ENCODE data around the gene ZNF283. TPM values are rescaled to one million over a fixed set of nuclear protein-coding genes. Genes with fewer than 3 reads are reported as not detected.
A peak's percentile ranks its signal among the peaks of the same experiment; 100 is the strongest.
"Not testable (repeated sequence)": the region's sequence is repeated elsewhere in the genome, so short reads cannot be mapped to it uniquely, and the experiment has no call there.

Gene ZNF283
- total RNA-seq, 2 donors from 2014 or later = 3.6 to 6.6 TPM

GRCh38 chr19:43812688-43813087 is 14.4 kb upstream of the ZNF283 start:
- TF ChIP-seq CTCF (IDR thresholded peaks at IDR 0.05) (no peak), POLR2A (IDR thresholded peaks at IDR 0.05) (no peak)
- Histone ChIP-seq H3K27ac (no peak overlapping the region), H3K4me3 (no peak overlapping the region), H3K36me3 (replicated peaks in 1 of 2; ENCODE audit: insufficient read depth in 1 of 2, low read depth in 2 of 2) (no peaks in the 10 kb centered on the region), H3K4me1 (no peaks in the 10 kb centered on the region), H3K9me3 (no peaks in the 10 kb centered on the region), H3K27me3 (no peaks in the 10 kb centered on the region)
- WGBS, 2 donors = 52 to 68% methylated on average over 6 of the region's 6 CpGs
- intact Hi-C loops (cut with DNase I) = no loop called here
- ATAC-seq (no peak), DNase-seq (no peak)

- ATAC-seq (no peak), DNase-seq (no peak)
- peaks cover 0 to under 1% (median 0%) of the 10 kb centered on the region in 3 donors for H3K9me3 ChIP-seq
- no peaks in the 10 kb centered on the region for H3K36me3 ChIP-seq (replicated peaks in 1 of 2; ENCODE audit: insufficient read depth in 1 of 2, low read depth in 2 of 2)
- no peak overlapping the region for H3K27ac ChIP-seq
- H3K4me1 ChIP-seq = no peaks in the 10 kb centered on the region
- no peak overlapping the region for H3K4me3 ChIP-seq
- H3K27me3 ChIP-seq = no peaks in the 10 kb centered on the region
- TF ChIP-seq POLR2A (IDR thresholded peaks at IDR 0.05) (no peak), CTCF (IDR thresholded peaks at IDR 0.05) (no peak)
- 39 to 52% methylated on average over 5 of the region's 5 CpGs for WGBS, 2 donors
- intact Hi-C loops (cut with DNase I) = no loop called here
Measured at GRCh38 chr19:43814663-43815352, 12.3 kb upstream of the ZNF283 start.

GRCh38 chr19:43817454-43817853 is 9.7 kb upstream of the ZNF283 start:
- peaks cover 0 to 11% (median 0%) of the 10 kb centered on the region in 3 donors for H3K9me3 ChIP-seq
- intact Hi-C loops (cut with DNase I); H3K4me1 ChIP-seq; H3K27ac ChIP-seq; H3K4me3 ChIP-seq; ATAC-seq; H3K27me3 ChIP-seq; H3K36me3 ChIP-seq (replicated peaks in 1 of 2; ENCODE audit: insufficient read depth in 1 of 2, low read depth in 2 of 2); DNase-seq: not testable (repeated sequence)
- 76 to 100% methylated on average over 1 of the region's 1 CpG for WGBS, 2 donors

GRCh38 chr19:43818500-43818899 is 8.6 kb upstream of the ZNF283 start:
- DNase-seq = no peak
- intact Hi-C loops (cut with DNase I) = no loop called here
- ATAC-seq = no peak
- WGBS, 2 donors = 65 to 85% methylated on average over 5 of the region's 5 CpGs
- TF ChIP-seq POLR2A (IDR thresholded peaks at IDR 0.05) (no peak), CTCF (IDR thresholded peaks at IDR 0.05) (no peak)
- peaks cover 5% of the 10 kb centered on the region for H3K4me1 ChIP-seq
- H3K36me3 ChIP-seq (replicated peaks in 1 of 2; ENCODE audit: insufficient read depth in 1 of 2, low read depth in 2 of 2) = no peaks in the 10 kb centered on the region
- H3K27me3 ChIP-seq = no peaks in the 10 kb centered on the region
- H3K27ac ChIP-seq = no peak overlapping the region
- H3K9me3 ChIP-seq = peaks cover 0 to 11% (median 0%) of the 10 kb centered on the region in 3 donors
- no peak overlapping the region for H3K4me3 ChIP-seq

- DNase-seq (peak; percentile 15 to 25 (median 22)), ATAC-seq (no peak)
- peaks cover 0 to 11% (median 0%) of the 10 kb centered on the region in 3 donors for H3K9me3 ChIP-seq
- 8 to 9% methylated on average over 37 to 47 of the region's 48 CpGs for WGBS, 2 donors
- no peak overlapping the region for H3K4me3 ChIP-seq
- intact Hi-C loops (cut with DNase I) = no loop called here
- no peaks in the 10 kb centered on the region for H3K36me3 ChIP-seq (replicated peaks in 1 of 2; ENCODE audit: insufficient read depth in 1 of 2, low read depth in 2 of 2)
- TF ChIP-seq POLR2A (IDR thresholded peaks at IDR 0.05) (no peak), CTCF (IDR thresholded peaks at IDR 0.05) (no peak)
- no peaks in the 10 kb centered on the region for H3K27me3 ChIP-seq
- peaks cover 5% of the 10 kb centered on the region for H3K4me1 ChIP-seq
- no peak overlapping the region for H3K27ac ChIP-seq
Measured at GRCh38 chr19:43820098-43820883, 6.8 kb upstream of the ZNF283 start.

Measured in body of pancreas (tissue), 4 donors.